Activated B cell treated with CpG ODN at 0.5 μM for 24 hours (primary cell): ENCODE results near the gene FAM98C. TPM values are rescaled to one million over a fixed set of nuclear protein-coding genes. Genes with fewer than 3 reads are reported as not detected.

ENCODE experiments used
- ATAC-seq: fragments of 200-7000 bp; cut with Tn5 transposase; one replicate; pipeline ENCODE4 v1.10.0; 2021; ENCODE audit warnings: low read depth, mild to moderate bottlenecking, moderate library complexity
- CTCF ChIA-PET: fragments of 350-600 bp; sonication (Branson Sonifier 250); formaldehyde crosslinking; loops from one replicate; lab custom pipeline; 2021; ENCODE audit warnings: antibody characterized with exemption; lab: Charles Lee
- POLR2A ChIA-PET: fragments of 350-600 bp; sonication (Branson Sonifier 250); formaldehyde crosslinking; loops from one replicate; lab custom pipeline; 2021; ENCODE audit warnings: antibody characterized with exemption; lab: Charles Lee
- DNase-seq: peaks from one replicate; pipeline ENCODE4 v3.0.0; 2022
- H3K27ac Mint-ChIP-seq: one replicate; pipeline ENCODE4 v1.8.0; 2020; ENCODE audit warnings: mixed read lengths
- H3K27me3 Mint-ChIP-seq: one replicate; pipeline ENCODE4 v1.8.0; 2021; ENCODE audit warnings: mixed read lengths
- H3K36me3 Mint-ChIP-seq: one replicate; pipeline ENCODE4 v1.8.0; 2021; ENCODE audit warnings: low read depth, mixed read lengths
- H3K4me1 Mint-ChIP-seq: one replicate; pipeline ENCODE4 v1.8.0; 2021; ENCODE audit warnings: mixed read lengths
- H3K4me3 Mint-ChIP-seq: one replicate; pipeline ENCODE4 v1.8.0; 2020; ENCODE audit warnings: mild to moderate bottlenecking, mixed read lengths
- H3K9me3 Mint-ChIP-seq: one replicate; pipeline ENCODE4 v1.8.0; 2020; ENCODE audit warnings: mixed read lengths
- CTCF ChIP-seq: fragments of 200-600 bp; IDR thresholded peaks from one replicate; pipeline ENCODE4 v1.8.0; 2022; ENCODE audit warnings: antibody characterized with exemption, mild to moderate bottlenecking
- intact Hi-C: fragments of 100-400 bp; cut with micrococcal nuclease; formaldehyde crosslinking; loops from one replicate; pipeline ENCODE4 v1.15.1; 2024
- total RNA-seq: library from RNA; stranded (reverse); gene quantifications from 2 replicates; pipeline ENCODE4 v1.2.3, GENCODE V29; 2022

FAM98C gene
- total RNA-seq, 1 donor from 2014 or later = 40.0 TPM

- peak; percentile 28 for DNase-seq
- ATAC-seq = peak; percentile 28
- CTCF ChIA-PET = interaction anchor here (0.6 to 2.8 kb wide), 6 partner anchors 9 to 230 kb away, joined by 3 to 25 read pairs (median 5); partner anchors contain the start of genes CATSPERG, FAM98C, MAP4K1 and PSMD8
- TF ChIP-seq CTCF = no peak
- peaks cover 25% of the 10 kb centered on the region for H3K4me1 Mint-ChIP-seq
- no peaks in the 10 kb centered on the region for H3K9me3 Mint-ChIP-seq
- peaks cover 25% of the 10 kb centered on the region for H3K36me3 Mint-ChIP-seq
- peak overlapping the region; percentile 42 for H3K27ac Mint-ChIP-seq
- POLR2A ChIA-PET = interaction anchor here (0.9 to 3.4 kb wide), 5 partner anchors 11 to 231 kb away, joined by 3 to 78 read pairs (median 5); partner anchors contain the start of genes FAM98C, MAP4K1 and PSMD8
- H3K27me3 Mint-ChIP-seq = peaks cover 25% of the 10 kb centered on the region
- peak overlapping the region; percentile 87 for H3K4me3 Mint-ChIP-seq
- intact Hi-C loops = no loop called here
Measured at GRCh38 chr19:38386971-38387549, 15.8 kb upstream of the FAM98C start.

GRCh38 chr19:38387550-38388348 is 15.1 kb upstream of the FAM98C start, which contains the start of gene GGN:
TSS of gene GGN (minus strand) at chr19:38388034. CDS start at chr19:38387261, 773 bp downstream.
- DNase-seq (peak; percentile 73), ATAC-seq (peak; percentile 72)
- H3K9me3 Mint-ChIP-seq = no peaks in the 10 kb centered on the region
- ChIA-PET CTCF (interaction anchor here (0.6 to 2.8 kb wide), 6 partner anchors 9 to 230 kb away, joined by 3 to 25 read pairs (median 5); partner anchors contain the start of genes CATSPERG, FAM98C, MAP4K1 and PSMD8), POLR2A (interaction anchor here (0.6 to 3.4 kb wide), 7 partner anchors 10 to 1804 kb away, joined by 3 to 78 read pairs (median 4); partner anchors contain the start of genes FAM98C, MAP4K1 and PSMD8)
- peak within 1 kb of the TSS; percentile 42 for H3K27ac Mint-ChIP-seq
- no peak for TF ChIP-seq CTCF
- intact Hi-C loops = loop anchor here (1.0 kb wide), 2 partner anchors 13 to 51 kb away; partner anchors contain the start of gene PSMD8
- peaks cover 25% of the 10 kb centered on the region for H3K4me1 Mint-ChIP-seq
- H3K27me3 Mint-ChIP-seq = peaks cover 27% of the 10 kb centered on the region
- H3K36me3 Mint-ChIP-seq = peaks cover 18% of the 10 kb centered on the region
- H3K4me3 Mint-ChIP-seq = peak within 1 kb of the TSS; percentile 87

- intact Hi-C loops = loop anchor here (1.0 kb wide), 2 partner anchors 14 to 52 kb away; partner anchors contain the start of gene PSMD8
Measured at GRCh38 chr19:38388349-38389100, 14.4 kb upstream of the FAM98C start, which contains the start of gene SPRED3. TSS of gene SPRED3 (plus strand) at chr19:38388697. CDS start at chr19:38390303, 1,606 bp downstream.

More at GRCh38 chr19:38388349-38389100, 14.4 kb upstream of the FAM98C start, which contains the start of gene SPRED3:
- H3K27ac Mint-ChIP-seq = peak within 1 kb of the TSS; percentile 42
- H3K36me3 Mint-ChIP-seq = peaks cover 10% of the 10 kb centered on the region
- no peak for TF ChIP-seq CTCF
- DNase-seq = no peak
- peaks cover 27% of the 10 kb centered on the region for H3K27me3 Mint-ChIP-seq
- H3K9me3 Mint-ChIP-seq = no peaks in the 10 kb centered on the region
- ATAC-seq = no peak
- H3K4me3 Mint-ChIP-seq = peak within 1 kb of the TSS; percentile 87
- CTCF ChIA-PET = interaction anchor here (1.5 to 2.8 kb wide), 3 partner anchors 14 to 52 kb away, joined by 4 to 25 read pairs (median 8); partner anchors contain the start of genes CATSPERG, FAM98C and PSMD8
- POLR2A ChIA-PET = interaction anchor here (0.6 to 3.4 kb wide), 6 partner anchors 13 to 1805 kb away, joined by 3 to 78 read pairs (median 4); partner anchors contain the start of genes FAM98C, MAP4K1 and PSMD8
- H3K4me1 Mint-ChIP-seq = peaks cover 25% of the 10 kb centered on the region
